PC-9 (cell line): ENCODE data around the gene MOCS3.

ENCODE experiments used
- EZH2 ChIP-seq: fragments of 200-600 bp; sonication (generic); IDR thresholded peaks from 2 replicates; pipeline ENCODE4 v1.8.0; 2017; ENCODE audit warnings: antibody characterized with exemption, low read depth
- TF ChIP-seq, protein P1 (sequence below): fragments of 200-600 bp; sonication (generic); conservative IDR thresholded peaks from 2 replicates; pipeline ENCODE4 v1.6.1; 2017; ENCODE audit warnings: mixed run types, antibody characterized with exemption, mild to moderate bottlenecking, moderate library complexity

DNA sequence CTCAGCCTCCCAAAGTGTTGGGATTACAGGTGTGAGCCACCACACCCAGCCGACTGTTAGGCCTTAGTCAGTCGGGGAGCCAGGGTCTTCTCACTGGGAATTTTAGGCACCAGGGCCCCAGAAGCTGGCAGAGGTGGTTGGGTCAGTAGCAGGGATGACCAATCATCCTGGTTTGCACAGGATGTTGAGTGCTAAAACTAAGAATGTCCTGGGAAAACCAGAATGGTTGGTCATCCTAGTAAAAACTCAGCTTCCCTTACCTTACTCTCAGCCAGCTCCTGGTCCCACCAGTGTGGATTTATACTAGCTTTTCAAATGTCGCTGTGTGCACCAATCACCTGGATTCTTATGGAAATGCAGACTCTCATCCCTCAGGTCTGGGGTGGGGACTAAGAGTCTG, 32.5 kb downstream of the MOCS3 start:
- TF ChIP-seq, protein P1, sequence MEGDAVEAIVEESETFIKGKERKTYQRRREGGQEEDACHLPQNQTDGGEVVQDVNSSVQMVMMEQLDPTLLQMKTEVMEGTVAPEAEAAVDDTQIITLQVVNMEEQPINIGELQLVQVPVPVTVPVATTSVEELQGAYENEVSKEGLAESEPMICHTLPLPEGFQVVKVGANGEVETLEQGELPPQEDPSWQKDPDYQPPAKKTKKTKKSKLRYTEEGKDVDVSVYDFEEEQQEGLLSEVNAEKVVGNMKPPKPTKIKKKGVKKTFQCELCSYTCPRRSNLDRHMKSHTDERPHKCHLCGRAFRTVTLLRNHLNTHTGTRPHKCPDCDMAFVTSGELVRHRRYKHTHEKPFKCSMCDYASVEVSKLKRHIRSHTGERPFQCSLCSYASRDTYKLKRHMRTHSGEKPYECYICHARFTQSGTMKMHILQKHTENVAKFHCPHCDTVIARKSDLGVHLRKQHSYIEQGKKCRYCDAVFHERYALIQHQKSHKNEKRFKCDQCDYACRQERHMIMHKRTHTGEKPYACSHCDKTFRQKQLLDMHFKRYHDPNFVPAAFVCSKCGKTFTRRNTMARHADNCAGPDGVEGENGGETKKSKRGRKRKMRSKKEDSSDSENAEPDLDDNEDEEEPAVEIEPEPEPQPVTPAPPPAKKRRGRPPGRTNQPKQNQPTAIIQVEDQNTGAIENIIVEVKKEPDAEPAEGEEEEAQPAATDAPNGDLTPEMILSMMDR: no peak
- no peak for TF ChIP-seq EZH2
